ENCODE data around the gene TET3. TPM values are rescaled to one million over a fixed set of nuclear protein-coding genes. Genes with fewer than 3 reads are reported as not detected.

Gene TET3
- total RNA-seq, 1 experiment from 2014 or later: 19.1 TPM

- Histone ChIP-seq H3F3A (ENCODE audit: insufficient read depth, low read depth) (no peaks in the 10 kb centered on the region), H4K20me1 (ENCODE audit: insufficient read depth) (peaks cover 69% of the 10 kb centered on the region), H3K27me3 (ENCODE audit: insufficient read depth, low read depth) (no peaks in the 10 kb centered on the region), H3K79me2 (ENCODE audit: low read depth) (peaks cover 36% of the 10 kb centered on the region), H2AFZ (no peak overlapping the region), H3K4me3 (no peak overlapping the region), H3K9me3 (ENCODE audit: insufficient read depth, low read depth) (no peaks in the 10 kb centered on the region), H3K4me2 (no peak overlapping the region), H3K27ac (no peak overlapping the region), H3K36me3 (ENCODE audit: low read depth) (peaks cover 68% of the 10 kb centered on the region), H3K9me2 (ENCODE audit: insufficient read depth) (no peaks in the 10 kb centered on the region), H3K4me1 (replicated peaks; ENCODE audit: insufficient read depth) (no peaks in the 10 kb centered on the region)
- POLR2A ChIA-PET (ENCODE audit: unreplicated experiment): no interaction called here
- CTCF ChIA-PET: no interaction called here
- no TSS peak for BruUV-seq (replicated peaks)
- intact Hi-C loops (cut with micrococcal nuclease; ENCODE audit: unreplicated experiment): no loop called here
- TF ChIP-seq EZH2 (IDR thresholded peaks at IDR 0.05; ENCODE audit: low read depth): no peak
- TF ChIP-seq, protein P1, sequence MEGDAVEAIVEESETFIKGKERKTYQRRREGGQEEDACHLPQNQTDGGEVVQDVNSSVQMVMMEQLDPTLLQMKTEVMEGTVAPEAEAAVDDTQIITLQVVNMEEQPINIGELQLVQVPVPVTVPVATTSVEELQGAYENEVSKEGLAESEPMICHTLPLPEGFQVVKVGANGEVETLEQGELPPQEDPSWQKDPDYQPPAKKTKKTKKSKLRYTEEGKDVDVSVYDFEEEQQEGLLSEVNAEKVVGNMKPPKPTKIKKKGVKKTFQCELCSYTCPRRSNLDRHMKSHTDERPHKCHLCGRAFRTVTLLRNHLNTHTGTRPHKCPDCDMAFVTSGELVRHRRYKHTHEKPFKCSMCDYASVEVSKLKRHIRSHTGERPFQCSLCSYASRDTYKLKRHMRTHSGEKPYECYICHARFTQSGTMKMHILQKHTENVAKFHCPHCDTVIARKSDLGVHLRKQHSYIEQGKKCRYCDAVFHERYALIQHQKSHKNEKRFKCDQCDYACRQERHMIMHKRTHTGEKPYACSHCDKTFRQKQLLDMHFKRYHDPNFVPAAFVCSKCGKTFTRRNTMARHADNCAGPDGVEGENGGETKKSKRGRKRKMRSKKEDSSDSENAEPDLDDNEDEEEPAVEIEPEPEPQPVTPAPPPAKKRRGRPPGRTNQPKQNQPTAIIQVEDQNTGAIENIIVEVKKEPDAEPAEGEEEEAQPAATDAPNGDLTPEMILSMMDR (conservative IDR thresholded peaks at IDR 0.05): no peak
- DNase-seq: no peak
Measured at GRCh38 chr2:73946666-73947065, 38.0 kb upstream of the TET3 start.

GRCh38 chr2:73947412-73948018 is 37.2 kb upstream of the TET3 start:
- peaks cover 76% of the 10 kb centered on the region for H3K36me3 ChIP-seq (ENCODE audit: low read depth)
- no peak overlapping the region for H3K27ac ChIP-seq
- ChIA-PET CTCF (no interaction called here), POLR2A (ENCODE audit: unreplicated experiment) (no interaction called here)
- H3K4me2 ChIP-seq: no peak overlapping the region
- H3K4me1 ChIP-seq (replicated peaks; ENCODE audit: insufficient read depth): no peaks in the 10 kb centered on the region
- DNase-seq: no peak
- H3K9me2 ChIP-seq (ENCODE audit: insufficient read depth): no peaks in the 10 kb centered on the region
- no peaks in the 10 kb centered on the region for H3F3A ChIP-seq (ENCODE audit: insufficient read depth, low read depth)
- H2AFZ ChIP-seq: no peak overlapping the region
- H3K4me3 ChIP-seq: no peak overlapping the region
- peaks cover 66% of the 10 kb centered on the region for H4K20me1 ChIP-seq (ENCODE audit: insufficient read depth)
- intact Hi-C loops (cut with micrococcal nuclease; ENCODE audit: unreplicated experiment): no loop called here
- no TSS peak for BruUV-seq (replicated peaks)
- peaks cover 32% of the 10 kb centered on the region for H3K79me2 ChIP-seq (ENCODE audit: low read depth)
- H3K27me3 ChIP-seq (ENCODE audit: insufficient read depth, low read depth): no peaks in the 10 kb centered on the region
- TF ChIP-seq, protein P1 (conservative IDR thresholded peaks at IDR 0.05): no peak
- H3K9me3 ChIP-seq (ENCODE audit: insufficient read depth, low read depth): no peaks in the 10 kb centered on the region

DNA sequence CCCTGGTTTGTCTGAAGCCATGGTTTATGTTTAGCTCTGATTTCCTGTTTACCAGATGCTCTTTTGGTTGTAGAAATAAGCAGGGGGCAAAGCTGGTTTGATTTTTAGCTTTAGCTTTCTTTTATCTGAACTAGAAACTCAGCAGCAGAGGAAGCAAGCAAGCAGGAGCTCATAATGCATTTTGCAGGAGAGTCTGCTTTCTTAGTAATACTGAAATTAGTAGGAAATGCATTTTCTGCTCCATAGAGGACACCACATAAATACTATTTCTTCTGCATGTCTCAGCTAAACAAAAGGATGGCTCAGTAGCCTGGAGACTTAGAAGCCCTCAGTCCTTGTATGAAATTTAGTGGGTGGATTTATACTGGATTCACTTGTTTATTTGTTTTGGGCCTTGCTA is 34.9 kb upstream of the TET3 start:
- no peaks in the 10 kb centered on the region for H3K9me3 ChIP-seq (ENCODE audit: insufficient read depth, low read depth)
- H3K27ac ChIP-seq: no peak overlapping the region
- no peaks in the 10 kb centered on the region for H3K27me3 ChIP-seq (ENCODE audit: insufficient read depth, low read depth)
- intact Hi-C loops (cut with micrococcal nuclease; ENCODE audit: unreplicated experiment): no loop called here
- peaks cover 9% of the 10 kb centered on the region; the same call in 1 of the 2 replicates for H3K79me2 ChIP-seq (ENCODE audit: low read depth)
- no TSS peak for BruUV-seq (replicated peaks)
- no peaks in the 10 kb centered on the region for H3K4me1 ChIP-seq (replicated peaks; ENCODE audit: insufficient read depth)
- H3K4me3 ChIP-seq: no peak overlapping the region
- H2AFZ ChIP-seq: no peak overlapping the region
- peaks cover 71% of the 10 kb centered on the region for H3K36me3 ChIP-seq (ENCODE audit: low read depth)
- CTCF ChIA-PET: no interaction called here
- DNase-seq: no peak
- H3F3A ChIP-seq (ENCODE audit: insufficient read depth, low read depth): no peaks in the 10 kb centered on the region
- peaks cover 46% of the 10 kb centered on the region for H4K20me1 ChIP-seq (ENCODE audit: insufficient read depth)
- H3K9me2 ChIP-seq (ENCODE audit: insufficient read depth): no peaks in the 10 kb centered on the region
- no peak overlapping the region for H3K4me2 ChIP-seq
- TF ChIP-seq, protein P1 (conservative IDR thresholded peaks at IDR 0.05): no peak
- no peak for TF ChIP-seq EZH2 (IDR thresholded peaks at IDR 0.05; ENCODE audit: low read depth)
- POLR2A ChIA-PET (ENCODE audit: unreplicated experiment): interaction anchor here (0.7 to 0.8 kb wide), 2 partner anchors 18 to 171 kb away, joined by 3 read pairs; no protein-coding TSS in a partner anchor
